Measurements from ENCODE around the gene SOHLH2. TPM values are rescaled to one million over a fixed set of nuclear protein-coding genes. Genes with fewer than 3 reads are reported as not detected.

Gene SOHLH2, protein sequence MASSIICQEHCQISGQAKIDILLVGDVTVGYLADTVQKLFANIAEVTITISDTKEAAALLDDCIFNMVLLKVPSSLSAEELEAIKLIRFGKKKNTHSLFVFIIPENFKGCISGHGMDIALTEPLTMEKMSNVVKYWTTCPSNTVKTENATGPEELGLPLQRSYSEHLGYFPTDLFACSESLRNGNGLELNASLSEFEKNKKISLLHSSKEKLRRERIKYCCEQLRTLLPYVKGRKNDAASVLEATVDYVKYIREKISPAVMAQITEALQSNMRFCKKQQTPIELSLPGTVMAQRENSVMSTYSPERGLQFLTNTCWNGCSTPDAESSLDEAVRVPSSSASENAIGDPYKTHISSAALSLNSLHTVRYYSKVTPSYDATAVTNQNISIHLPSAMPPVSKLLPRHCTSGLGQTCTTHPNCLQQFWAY
- total RNA-seq, result 1 to 10 TPM in 5 of 8 experiments, under 1 TPM in 2, not detected in 1; 0.20 to 6.0 (median 3.8) TPM

DNA sequence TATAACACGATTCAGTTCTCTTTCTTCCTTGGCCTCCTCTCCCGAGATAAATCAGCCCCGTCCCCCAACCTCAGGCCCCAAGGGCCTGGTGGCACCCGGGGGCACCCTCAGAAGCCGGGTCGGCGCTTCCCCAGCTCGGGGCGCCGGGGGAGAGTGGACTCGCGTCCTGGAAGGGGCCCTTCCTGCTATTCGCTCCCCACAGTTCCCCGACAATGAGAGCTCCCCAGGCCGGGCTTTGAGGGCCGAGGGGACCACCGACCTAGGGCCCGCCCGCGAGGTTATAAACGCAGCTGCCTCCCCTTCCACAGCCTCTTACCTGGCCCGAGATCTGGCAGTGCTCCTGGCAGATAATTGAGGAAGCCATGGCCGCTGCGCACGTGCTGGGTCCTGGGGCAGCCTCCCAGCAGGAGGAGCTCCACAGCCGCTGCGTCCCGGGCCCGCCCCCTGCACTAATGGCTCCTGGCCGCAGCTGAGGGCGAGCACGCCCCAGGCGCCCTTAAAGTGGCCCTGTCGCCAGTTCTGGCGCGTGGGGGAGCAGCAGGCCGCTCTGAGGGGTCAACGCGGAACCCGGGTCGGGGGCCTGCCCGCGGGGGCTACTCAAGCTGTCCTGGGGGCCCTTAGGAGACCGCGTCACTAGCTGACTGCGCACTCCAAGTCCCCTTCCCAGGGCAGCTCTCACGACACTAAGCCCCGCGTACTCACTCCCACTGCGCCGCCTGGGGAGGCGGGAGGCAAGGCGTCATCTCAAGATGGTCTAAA is at the start of gene SOHLH2:
Gene SOHLH2 (minus strand): TSS at position 394 of the 759 bp plus-strand sequence. CDS start 30 bp downstream, at position 364.
- Histone ChIP-seq H3K27ac (no peak within 1 kb of the TSS), H3K4me1 (replicated peaks in 1 of 2) (peaks cover 0 to 3% of the 10 kb centered on the region in 2 donors), H3K4me3 (no peak within 1 kb of the TSS)
- 6 to 100% (median 92%) methylated on average over 1 to 19 of the region's 53 CpGs for WGBS, 10 experiments
- no peak for ATAC-seq (replicated peaks in 6 of 8)
- in situ Hi-C loops (cut with MboI; ENCODE audit: low pct_unique_long_range_greater_than_20kb in 2 of 9, low sequenced_read_pairs in 9 of 9, unreplicated experiment in 9 of 9), result no loop called here

GRCh38 chr13:36261976-36262375 is 47.6 kb upstream of the SOHLH2 start:
- no peak overlapping the region for H3K27ac ChIP-seq
- no peak overlapping the region for H3K4me3 ChIP-seq
- in situ Hi-C loops (cut with MboI; ENCODE audit: low pct_unique_long_range_greater_than_20kb in 2 of 9, low sequenced_read_pairs in 9 of 9, unreplicated experiment in 9 of 9), result loop anchor here in 4 of 9 experiments (10.0 to 25.0 kb wide), 2 partner anchors 275 to 277 kb away; no protein-coding TSS in a partner anchor
- ATAC-seq (replicated peaks in 6 of 8), result peak in 1 of 8 experiments; percentile 48
- H3K4me1 ChIP-seq (replicated peaks in 1 of 2), result no peaks in the 10 kb centered on the region

DNA sequence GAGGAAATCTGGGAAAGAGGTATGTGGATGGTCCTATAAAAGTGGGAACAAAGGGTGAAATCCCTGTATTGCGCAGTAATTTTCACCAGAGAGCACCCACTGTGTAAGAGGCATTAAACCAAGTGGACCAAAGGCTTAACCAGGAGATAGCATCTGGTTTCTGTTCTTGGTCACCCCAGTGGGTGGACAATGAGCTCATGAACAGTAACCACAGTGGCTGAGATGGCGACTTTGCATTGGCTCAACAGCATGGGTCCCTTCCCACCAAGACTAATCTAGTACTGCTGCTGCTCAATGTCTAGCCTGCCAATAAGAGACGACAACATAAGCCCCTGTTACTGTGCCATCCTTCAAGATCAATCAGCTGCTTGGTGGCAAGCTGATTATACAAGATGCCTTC is 46.7 kb upstream of the SOHLH2 start:
- Histone ChIP-seq H3K4me3 (no peak overlapping the region), H3K4me1 (replicated peaks in 1 of 2) (no peaks in the 10 kb centered on the region), H3K27ac (no peak overlapping the region)
- in situ Hi-C loops (cut with MboI; ENCODE audit: low pct_unique_long_range_greater_than_20kb in 2 of 9, low sequenced_read_pairs in 9 of 9, unreplicated experiment in 9 of 9), result loop anchor here in 4 of 9 experiments (10.0 to 25.0 kb wide), 2 partner anchors 274 to 276 kb away; no protein-coding TSS in a partner anchor
- WGBS, 10 experiments, result 0 to 100% (median 65%) methylated on average over 1 to 3 of the region's 3 CpGs; no CpG with 5 or more reads in 2 of the 10 experiments
- no peak for ATAC-seq (replicated peaks in 6 of 8)

GRCh38 chr13:36259361-36260137 is 45.2 kb upstream of the SOHLH2 start:
- no peaks in the 10 kb centered on the region for H3K4me1 ChIP-seq (replicated peaks in 1 of 2)
- no peak overlapping the region for H3K4me3 ChIP-seq
- ATAC-seq (replicated peaks in 6 of 8), result no peak
- in situ Hi-C loops (cut with MboI; ENCODE audit: low pct_unique_long_range_greater_than_20kb in 2 of 9, low sequenced_read_pairs in 9 of 9, unreplicated experiment in 9 of 9), result loop anchor here in 4 of 9 experiments (10.0 to 25.0 kb wide), 2 partner anchors 272 to 275 kb away; no protein-coding TSS in a partner anchor
- no peak overlapping the region for H3K27ac ChIP-seq
- WGBS, 10 experiments, result 60 to 100% (median 92%) methylated on average over 1 to 6 of the region's 8 CpGs; no CpG with 5 or more reads in 2 of the 10 experiments

GRCh38 chr13:36258831-36259230 is 44.5 kb upstream of the SOHLH2 start:
- in situ Hi-C loops (cut with MboI; ENCODE audit: low pct_unique_long_range_greater_than_20kb in 2 of 9, low sequenced_read_pairs in 9 of 9, unreplicated experiment in 9 of 9), result loop anchor here in 3 of 9 experiments (25.0 kb wide), 1 partner anchor 272 kb away; no protein-coding TSS in a partner anchor
- Histone ChIP-seq H3K4me1 (replicated peaks in 1 of 2) (no peaks in the 10 kb centered on the region), H3K4me3 (no peak overlapping the region), H3K27ac (no peak overlapping the region)
- ATAC-seq (replicated peaks in 6 of 8), result no peak
- WGBS, 10 experiments, result 20 to 100% (median 86%) methylated on average over 1 to 7 of the region's 8 CpGs; no CpG with 5 or more reads in 4 of the 10 experiments

GRCh38 chr13:36251526-36251925 is 37.2 kb upstream of the SOHLH2 start:
- in situ Hi-C loops (cut with MboI; ENCODE audit: low pct_unique_long_range_greater_than_20kb in 2 of 9, low sequenced_read_pairs in 9 of 9, unreplicated experiment in 9 of 9), result loop anchor here in 3 of 9 experiments (25.0 kb wide), 1 partner anchor 264 kb away; no protein-coding TSS in a partner anchor
- Histone ChIP-seq H3K4me3 (no peak overlapping the region), H3K27ac (no peak overlapping the region), H3K4me1 (replicated peaks in 1 of 2) (peaks cover 5 to 17% of the 10 kb centered on the region in 2 donors)
- peak in 7 of 8 experiments; percentile 35 to 76 (median 53) for ATAC-seq (replicated peaks in 6 of 8)

GRCh38 chr13:36251017-36251416 is 36.7 kb upstream of the SOHLH2 start:
- H3K27ac ChIP-seq, result no peak overlapping the region
- 20 to 100% (median 69%) methylated on average over 1 to 4 of the region's 4 CpGs for WGBS, 10 experiments
- ATAC-seq (replicated peaks in 6 of 8), result peak in 1 of 8 experiments; percentile 51
- no peak overlapping the region for H3K4me3 ChIP-seq
- H3K4me1 ChIP-seq (replicated peaks in 1 of 2), result peaks cover 5 to 17% of the 10 kb centered on the region in 2 donors
- in situ Hi-C loops (cut with MboI; ENCODE audit: low pct_unique_long_range_greater_than_20kb in 2 of 9, low sequenced_read_pairs in 9 of 9, unreplicated experiment in 9 of 9), result loop anchor here in 3 of 9 experiments (25.0 kb wide), 1 partner anchor 264 kb away; no protein-coding TSS in a partner anchor

DNA sequence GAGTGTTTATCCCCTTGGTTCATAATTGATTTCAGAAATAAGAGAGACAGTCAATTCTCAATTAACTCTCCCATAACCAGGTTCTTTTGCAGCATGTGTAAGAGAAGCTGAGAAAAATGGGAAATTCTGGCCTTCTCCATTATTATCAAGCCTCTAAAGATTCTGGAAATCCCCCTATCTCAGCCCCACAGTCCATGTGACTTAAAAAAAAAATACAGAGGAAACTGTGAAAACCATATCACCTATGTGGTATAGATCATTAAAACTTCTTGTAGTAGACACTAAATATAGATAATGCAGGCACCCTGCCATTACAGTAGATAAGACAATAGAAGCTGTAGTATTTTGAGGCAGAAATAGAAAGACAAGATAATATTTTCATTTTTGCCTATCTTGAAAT is 34.3 kb upstream of the SOHLH2 start:
- in situ Hi-C loops (cut with MboI; ENCODE audit: low pct_unique_long_range_greater_than_20kb in 2 of 9, low sequenced_read_pairs in 9 of 9, unreplicated experiment in 9 of 9), result no loop called here
- no peak for ATAC-seq (replicated peaks in 6 of 8)
- H3K4me1 ChIP-seq (replicated peaks in 1 of 2), result peaks cover 5 to 17% of the 10 kb centered on the region in 2 donors

DNA sequence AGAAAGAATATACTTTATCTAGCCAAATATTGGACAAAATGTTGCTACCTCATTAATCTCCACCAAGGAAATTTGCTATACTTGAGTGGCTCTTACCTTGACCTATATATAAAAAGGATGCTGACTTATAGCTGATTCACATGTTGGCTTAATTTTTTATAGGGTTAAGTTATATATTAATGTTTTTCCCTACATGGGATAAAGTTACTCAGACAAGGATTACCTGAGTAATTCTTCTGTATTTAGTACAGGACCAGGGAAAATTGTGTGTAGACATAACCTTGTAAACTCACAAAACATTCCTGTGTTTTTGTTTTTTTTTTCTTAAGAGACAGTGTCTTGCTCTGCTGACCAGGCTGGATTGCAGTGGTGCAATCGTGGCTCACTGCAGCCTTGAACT is 30.6 kb upstream of the SOHLH2 start:
- Histone ChIP-seq H3K27ac (no peak overlapping the region), H3K4me3 (no peak overlapping the region), H3K4me1 (replicated peaks in 1 of 2) (no peaks in the 10 kb centered on the region)
- in situ Hi-C loops (cut with MboI; ENCODE audit: low pct_unique_long_range_greater_than_20kb in 2 of 9, low sequenced_read_pairs in 9 of 9, unreplicated experiment in 9 of 9), result no loop called here
- 100% methylated on average over 1 of the region's 1 CpG; no CpG with 5 or more reads in 7 of the 10 experiments for WGBS, 10 experiments
- ATAC-seq (replicated peaks in 6 of 8), result no peak

More for the DNA sequence above, 34.3 kb upstream of the SOHLH2 start:
- no peak overlapping the region for H3K27ac ChIP-seq
- H3K4me3 ChIP-seq, result no peak overlapping the region

GRCh38 chr13:36244073-36244472 is 29.7 kb upstream of the SOHLH2 start:
- in situ Hi-C loops (cut with MboI; ENCODE audit: low pct_unique_long_range_greater_than_20kb in 2 of 9, low sequenced_read_pairs in 9 of 9, unreplicated experiment in 9 of 9), result no loop called here
- no peak overlapping the region for H3K4me3 ChIP-seq
- no peaks in the 10 kb centered on the region for H3K4me1 ChIP-seq (replicated peaks in 1 of 2)
- 19 to 100% (median 67%) methylated on average over 1 to 2 of the region's 2 CpGs; no CpG with 5 or more reads in 2 of the 10 experiments for WGBS, 10 experiments
- ATAC-seq (replicated peaks in 6 of 8), result no peak
- H3K27ac ChIP-seq, result no peak overlapping the region

GRCh38 chr13:36242761-36243160 is 28.4 kb upstream of the SOHLH2 start:
- in situ Hi-C loops (cut with MboI; ENCODE audit: low pct_unique_long_range_greater_than_20kb in 2 of 9, low sequenced_read_pairs in 9 of 9, unreplicated experiment in 9 of 9), result no loop called here
- 34 to 100% (median 100%) methylated on average over 1 to 2 of the region's 2 CpGs; no CpG with 5 or more reads in 4 of the 10 experiments for WGBS, 10 experiments
- Histone ChIP-seq H3K27ac (no peak overlapping the region), H3K4me1 (replicated peaks in 1 of 2) (no peaks in the 10 kb centered on the region), H3K4me3 (no peak overlapping the region)
- ATAC-seq (replicated peaks in 6 of 8), result no peak

- Histone ChIP-seq H3K4me1 (replicated peaks in 1 of 2) (no peaks in the 10 kb centered on the region), H3K4me3 (no peak overlapping the region), H3K27ac (no peak overlapping the region)
- no peak for ATAC-seq (replicated peaks in 6 of 8)
- WGBS, 10 experiments, result 20 to 100% (median 85%) methylated on average over 1 to 3 of the region's 3 CpGs; no CpG with 5 or more reads in 2 of the 10 experiments
- in situ Hi-C loops (cut with MboI; ENCODE audit: low pct_unique_long_range_greater_than_20kb in 2 of 9, low sequenced_read_pairs in 9 of 9, unreplicated experiment in 9 of 9), result no loop called here
These were observed 16.9 kb upstream of the SOHLH2 start for GRCh38 chr13:36231236-36231635.

All from motor neuron (in vitro differentiated cells).